ENCODE data around the gene NRL. TPM values are rescaled to one million over a fixed set of nuclear protein-coding genes. Genes with fewer than 3 reads are reported as not detected.

The NRL gene
- total and polyA plus RNA-seq, 2 donors (not counting 3 experiments of a cell fraction or from before 2014, with no cell fraction given) = 0.71 to 1.1 TPM

- DNase-seq (ENCODE audit: low read depth, low spot score) = no peak
- H3K79me2 ChIP-seq (ENCODE audit: control insufficient read depth, insufficient read depth, low read length) = peaks cover 21% of the 10 kb centered on the region
- ChIA-PET CTCF (interaction anchor here (0.7 to 2.6 kb wide), 6 partner anchors 9 to 79 kb away, joined by 3 to 15 read pairs (median 10); partner anchors contain the start of genes DCAF11, IRF9, NRL and PSME2), POLR2A (interaction anchor here (0.7 to 1.2 kb wide), 3 partner anchors 10 to 22 kb away, joined by 3 to 10 read pairs (median 4); partner anchors contain the start of genes DCAF11, NRL, PSME2 and RNF31)
- no TSS peak for BruUV-seq (replicated peaks)
- peaks cover 6 to 19% of the 10 kb centered on the region in 2 experiments for H3K36me3 ChIP-seq (ENCODE audit: control insufficient read depth in 2 of 2, extremely low read depth in 1 of 2, insufficient read depth in 2 of 2, low read length in 2 of 2)
- no peak overlapping the region for H2AFZ ChIP-seq (ENCODE audit: low read depth, low read length)
- no peaks in the 10 kb centered on the region for H3K9me1 ChIP-seq (replicated peaks; ENCODE audit: control insufficient read depth, extremely low read depth, insufficient read depth, low read length)
- peak overlapping the region; percentile 63 for H3K4me2 ChIP-seq (ENCODE audit: insufficient read depth, low read length)
- dilution Hi-C loops (cut with MboI; ENCODE audit: extremely low pct_ligation_motif_present, low sequenced_read_pairs) = no loop called here
- FAIRE-seq = no peak
- no peaks in the 10 kb centered on the region for H4K20me1 ChIP-seq (replicated peaks; ENCODE audit: control insufficient read depth, extremely low read depth, insufficient read depth, low read length)
- H3K4me3 ChIP-seq (replicated peaks in 1 of 3; ENCODE audit: insufficient read depth in 1 of 3, low read depth in 1 of 3, low read length in 3 of 3) = peak overlapping the region; percentile 56 to 93 (median 90)
- TF ChIP-seq MAX (IDR thresholded peaks at IDR 0.05; ENCODE audit: insufficient read depth, insufficient read length) (no peak), FOS (IDR thresholded peaks at IDR 0.05; ENCODE audit: borderline replicate concordance, insufficient read depth, low read length) (no peak), CTCF (IDR thresholded peaks at IDR 0.05; ENCODE audit: extremely low read depth in 1 of 2, insufficient read depth in 1 of 2, low read depth in 1 of 2, low read length in 2 of 2) (no peak), MYC (IDR thresholded peaks at IDR 0.05; ENCODE audit: low read depth, low read length) (no peak), JUN (IDR thresholded peaks at IDR 0.05; ENCODE audit: borderline replicate concordance, insufficient read depth, insufficient read length, low read depth) (no peak), POLR2A (IDR thresholded peaks at IDR 0.05; ENCODE audit: low read depth, low read length) (no peak), EZH2 (IDR thresholded peaks at IDR 0.05; ENCODE audit: borderline replicate concordance, low read depth, low read length, severe bottlenecking) (no peak), GATA2 (IDR thresholded peaks at IDR 0.05; ENCODE audit: insufficient read depth, insufficient read length, low read depth, low read length) (no peak), POLR2AphosphoS5 (IDR thresholded peaks at IDR 0.05; ENCODE audit: insufficient read depth, low read depth, low read length) (no peak)
- H3K27ac ChIP-seq (ENCODE audit: insufficient read depth, low read depth, low read length) = no peak overlapping the region
- peaks cover 15% of the 10 kb centered on the region for H3K4me1 ChIP-seq (ENCODE audit: control insufficient read depth, extremely low read depth, insufficient read depth, low read length)
- no peaks in the 10 kb centered on the region for H3K9me3 ChIP-seq (replicated peaks; ENCODE audit: control insufficient read depth, insufficient read depth, low read length)
- intact Hi-C loops (cut with micrococcal nuclease) = loop anchor here (1.0 kb wide), 3 partner anchors 10 to 42 kb away; partner anchors contain the start of genes DCAF11, NRL and RNF31
- H3K27me3 ChIP-seq (ENCODE audit: control insufficient read depth in 2 of 2, insufficient read depth in 2 of 2, low read length in 2 of 2) = no peaks in the 10 kb centered on the region
- peak overlapping the region; percentile 79 for H3K9ac ChIP-seq (replicated peaks; ENCODE audit: extremely low read depth, insufficient read depth, low read length)
Measured at GRCh38 chr14:24136684-24137528, 22.2 kb upstream of the NRL start.

Measured in endothelial cell of umbilical vein (primary cell).